H9 (cell line): Measurements from ENCODE around the gene BOLA3. TPM values are rescaled to one million over a fixed set of nuclear protein-coding genes. Genes with fewer than 3 reads are reported as not detected.
A peak's percentile ranks its signal among the peaks of the same experiment; 100 is the strongest.

ENCODE experiments used
- DNase-seq: peaks from one replicate; pipeline ENCODE4 v3.0.0-alpha.2; 2017
- H2AFZ ChIP-seq: one replicate; pipeline ENCODE4 v1.6.1; 2013; ENCODE audit warnings: mild to moderate bottlenecking, low read length, control low read depth, moderate library complexity
- H2AK5ac ChIP-seq: 2 replicates; pipeline ENCODE4 v1.6.1; 2013; ENCODE audit warnings: low read length, control low read depth, mixed read lengths; ENCODE audit not compliant: insufficient read length
- H2BK120ac ChIP-seq: one replicate; pipeline ENCODE4 v1.6.1; 2013; ENCODE audit warnings: low read depth, mild to moderate bottlenecking, low read length, control low read depth, inconsistent platforms; ENCODE audit not compliant: poor library complexity, severe bottlenecking
- H2BK12ac ChIP-seq: 2 replicates; pipeline ENCODE4 v1.6.1; 2013; ENCODE audit warnings: low read length, control low read depth, mixed read lengths, low read depth; ENCODE audit not compliant: insufficient read length
- H2BK15ac ChIP-seq: 2 replicates; pipeline ENCODE4 v1.6.1; 2013; ENCODE audit warnings: low read depth, low read length, control low read depth
- H2BK20ac ChIP-seq: one replicate; pipeline ENCODE4 v1.6.1; 2013; ENCODE audit warnings: low read depth, mild to moderate bottlenecking, low read length, control low read depth, inconsistent platforms; ENCODE audit not compliant: poor library complexity, severe bottlenecking
- H2BK5ac ChIP-seq: 2 replicates; pipeline ENCODE4 v1.6.1; 2013; ENCODE audit warnings: low read length, control low read depth, mixed read lengths; ENCODE audit not compliant: insufficient read length
- H3K14ac ChIP-seq: 2 replicates; pipeline ENCODE4 v1.6.1; 2013; ENCODE audit warnings: low read length, control low read depth; ENCODE audit not compliant: insufficient read depth
- H3K18ac ChIP-seq: 2 replicates; pipeline ENCODE4 v1.6.1; 2013; ENCODE audit warnings: low read depth, mild to moderate bottlenecking, mixed read lengths, low read length, control low read depth; ENCODE audit not compliant: insufficient read length
- H3K23ac ChIP-seq: 2 replicates; pipeline ENCODE4 v1.6.1; 2013; ENCODE audit warnings: low read length, control low read depth, mixed read lengths, low read depth; ENCODE audit not compliant: insufficient read length
- H3K23me2 ChIP-seq: 2 replicates; pipeline ENCODE4 v1.6.1; 2013; ENCODE audit warnings: low read depth, mild to moderate bottlenecking, mixed read lengths, low read length, control low read depth; ENCODE audit not compliant: insufficient read length, poor library complexity, severe bottlenecking
- H3K27ac ChIP-seq: 2 replicates; pipeline ENCODE4 v1.5.1; 2013; ENCODE audit warnings: low read length, control low read depth, mixed read lengths, low read depth; ENCODE audit not compliant: insufficient read length
- H3K27me3 ChIP-seq: 2 replicates; pipeline ENCODE4 v1.6.1; 2013; ENCODE audit warnings: low read length, control low read depth, inconsistent platforms; ENCODE audit not compliant: insufficient read depth
- H3K4ac ChIP-seq: 2 replicates; pipeline ENCODE4 v1.6.1; 2013; ENCODE audit warnings: low read depth, mild to moderate bottlenecking, control low read depth, inconsistent platforms, low read length, moderate library complexity
- H3K4me1 ChIP-seq: 2 replicates; pipeline ENCODE4 v1.6.1; 2013; ENCODE audit warnings: low read length, control low read depth, inconsistent platforms; ENCODE audit not compliant: insufficient read depth
- H3K4me2 ChIP-seq: 2 replicates; pipeline ENCODE4 v1.6.1; 2013; ENCODE audit warnings: low read length, control low read depth, mixed read lengths; ENCODE audit not compliant: insufficient read length, insufficient read depth
- H3K56ac ChIP-seq: 2 replicates; pipeline ENCODE4 v1.6.1; 2013; ENCODE audit warnings: low read depth, mild to moderate bottlenecking, mixed read lengths, low read length, control low read depth; ENCODE audit not compliant: insufficient read length
- H3K79me1 ChIP-seq: 2 replicates; pipeline ENCODE4 v1.6.1; 2013; ENCODE audit warnings: low read depth, mild to moderate bottlenecking, moderate library complexity, low read length, control low read depth, inconsistent platforms; ENCODE audit not compliant: insufficient read depth, poor library complexity, severe bottlenecking
- H3K79me2 ChIP-seq: 2 replicates; pipeline ENCODE4 v1.6.1; 2013; ENCODE audit warnings: low read length, control low read depth, inconsistent platforms; ENCODE audit not compliant: insufficient read depth
- H3K9ac ChIP-seq: 2 replicates; pipeline ENCODE4 v1.6.1; 2013; ENCODE audit warnings: low read length, control low read depth, mixed read lengths; ENCODE audit not compliant: insufficient read length; ENCODE audit errors: extremely low read depth
- H3K9me3 ChIP-seq: one replicate; pipeline ENCODE4 v1.6.1; 2013; ENCODE audit warnings: low read depth, low read length, inconsistent platforms; ENCODE audit not compliant: control insufficient read depth
- H3T11ph ChIP-seq: one replicate; pipeline ENCODE4 v1.6.1; 2013; ENCODE audit warnings: mild to moderate bottlenecking, low read length, control low read depth, inconsistent platforms
- H4K20me1 ChIP-seq: one replicate; pipeline ENCODE4 v1.6.1; 2013; ENCODE audit not compliant: control insufficient read depth, insufficient read length, insufficient read depth
- H4K5ac ChIP-seq: 2 replicates; pipeline ENCODE4 v1.6.1; 2013; ENCODE audit warnings: low read depth, mild to moderate bottlenecking, mixed read lengths, low read length, control low read depth; ENCODE audit not compliant: insufficient read length
- H4K8ac ChIP-seq: replicated peaks from 2 replicates; pipeline ENCODE4 v1.6.1; 2013; ENCODE audit warnings: low read length, control low read depth, mixed read lengths, low read depth; ENCODE audit not compliant: insufficient read length
- H4K91ac ChIP-seq: 2 replicates; pipeline ENCODE4 v1.6.1; 2013; ENCODE audit warnings: low read depth, mild to moderate bottlenecking, moderate library complexity, mixed read lengths, low read length, control low read depth; ENCODE audit not compliant: insufficient read length
- H3K27ac Mint-ChIP-seq, 3 experiments: 2 replicates in 2 of 3; 3 replicates in 1 of 3; pipeline ENCODE4 v1.8.0; 2020 to 2021; ENCODE audit warnings: mixed read lengths in 3 of 3, mild to moderate bottlenecking in 1 of 3, moderate library complexity in 1 of 3
- H3K27me3 Mint-ChIP-seq: 2 replicates; pipeline ENCODE4 v1.8.0; 2021; ENCODE audit warnings: low read depth, mild to moderate bottlenecking, moderate library complexity, mixed read lengths
- H3K36me3 Mint-ChIP-seq, 3 experiments: 2 replicates in 2 of 3; 3 replicates in 1 of 3; pipeline ENCODE4 v1.8.0; 2020 to 2021; ENCODE audit warnings: low read depth in 3 of 3, mixed read lengths in 3 of 3; ENCODE audit not compliant: insufficient read depth in 1 of 3
- H3K4me1 Mint-ChIP-seq, 2 experiments: 2 replicates each; pipeline ENCODE4 v1.8.0; 2020; ENCODE audit warnings: mixed read lengths in 2 of 2
- H3K4me3 Mint-ChIP-seq, 2 experiments: 2 replicates in 1 of 2; 3 replicates in 1 of 2; pipeline ENCODE4 v1.8.0; 2020 to 2021; ENCODE audit warnings: mild to moderate bottlenecking in 2 of 2, mixed read lengths in 2 of 2, moderate library complexity in 1 of 2
- H3K9me3 Mint-ChIP-seq, 2 experiments: 2 replicates in 1 of 2; 3 replicates in 1 of 2; pipeline ENCODE4 v1.8.0; 2020; ENCODE audit warnings: mild to moderate bottlenecking in 2 of 2, mixed read lengths in 2 of 2, moderate library complexity in 1 of 2
- WGBS: extraction: QIAGEN DNeasy Blood & Tissue Kit; methylation state at CpG from one replicate; pipeline ENCODE4 v1.1.7; 2013; ENCODE audit warnings: missing lambda C conversion rate, low lambda C conversion rate, mixed read lengths; ENCODE audit not compliant: insufficient read length; ENCODE audit errors: extremely low coverage; 5-methylcytosine and 5-hydroxymethylcytosine counted together
- total RNA-seq: library from RNA; stranded (reverse); gene quantifications from 2 replicates; pipeline ENCODE4 v1.2.1, GENCODE V29; 2021
- TF ChIP-seq, protein P1 (sequence below): fragments of 200-600 bp; sonication (generic); conservative IDR thresholded peaks from 3 replicates; pipeline ENCODE4 v1.8.0; 2021; ENCODE audit warnings: antibody characterized with exemption, mild to moderate bottlenecking

BOLA3 gene
- total RNA-seq, 1 experiment from 2014 or later, result 45.0 TPM

GRCh38 chr2:74197049-74197448, 49.3 kb upstream of the BOLA3 start:
- Histone ChIP-seq H4K91ac (no peak overlapping the region), H2AFZ (no peak overlapping the region), H2BK20ac (no peak overlapping the region), H2BK120ac (no peak overlapping the region), H3K27ac (no peak overlapping the region), H3K9me3 (no peaks in the 10 kb centered on the region), H3K9ac (no peak overlapping the region), H3K23ac (no peak overlapping the region), H4K20me1 (no peaks in the 10 kb centered on the region), H3K79me1 (no peaks in the 10 kb centered on the region), H3K56ac (no peak overlapping the region), H3K23me2 (peaks cover 5% of the 10 kb centered on the region), H3K18ac (no peak overlapping the region), H2BK5ac (no peak overlapping the region), H2AK5ac (no peak overlapping the region), H4K8ac (no peak overlapping the region), H3T11ph (no peak overlapping the region), H2BK15ac (no peak overlapping the region), H3K4me2 (no peak overlapping the region), H3K14ac (no peak overlapping the region), H4K5ac (no peak overlapping the region), H3K4ac (no peak overlapping the region), H3K4me1 (peaks cover 5% of the 10 kb centered on the region; the same call in 1 of the 2 replicates), H2BK12ac (no peak overlapping the region), H3K79me2 (peaks cover 26% of the 10 kb centered on the region), H3K27me3 (no peaks in the 10 kb centered on the region)
- DNase-seq, result no peak
- peaks cover 22 to 25% (median 24%) of the 10 kb centered on the region in 3 experiments for H3K36me3 Mint-ChIP-seq
- no CpG with 5 or more reads among the region's 4 CpGs for WGBS
- TF ChIP-seq, protein P1, sequence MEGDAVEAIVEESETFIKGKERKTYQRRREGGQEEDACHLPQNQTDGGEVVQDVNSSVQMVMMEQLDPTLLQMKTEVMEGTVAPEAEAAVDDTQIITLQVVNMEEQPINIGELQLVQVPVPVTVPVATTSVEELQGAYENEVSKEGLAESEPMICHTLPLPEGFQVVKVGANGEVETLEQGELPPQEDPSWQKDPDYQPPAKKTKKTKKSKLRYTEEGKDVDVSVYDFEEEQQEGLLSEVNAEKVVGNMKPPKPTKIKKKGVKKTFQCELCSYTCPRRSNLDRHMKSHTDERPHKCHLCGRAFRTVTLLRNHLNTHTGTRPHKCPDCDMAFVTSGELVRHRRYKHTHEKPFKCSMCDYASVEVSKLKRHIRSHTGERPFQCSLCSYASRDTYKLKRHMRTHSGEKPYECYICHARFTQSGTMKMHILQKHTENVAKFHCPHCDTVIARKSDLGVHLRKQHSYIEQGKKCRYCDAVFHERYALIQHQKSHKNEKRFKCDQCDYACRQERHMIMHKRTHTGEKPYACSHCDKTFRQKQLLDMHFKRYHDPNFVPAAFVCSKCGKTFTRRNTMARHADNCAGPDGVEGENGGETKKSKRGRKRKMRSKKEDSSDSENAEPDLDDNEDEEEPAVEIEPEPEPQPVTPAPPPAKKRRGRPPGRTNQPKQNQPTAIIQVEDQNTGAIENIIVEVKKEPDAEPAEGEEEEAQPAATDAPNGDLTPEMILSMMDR, result no peak
- H3K9me3 Mint-ChIP-seq, result peaks cover 2 to 3% of the 10 kb centered on the region in 2 experiments; a peak in 4 of 5 replicates
- H3K4me1 Mint-ChIP-seq, result peaks cover 25 to 36% of the 10 kb centered on the region in 2 experiments
- peaks cover 6% of the 10 kb centered on the region for H3K27me3 Mint-ChIP-seq
- H3K4me3 Mint-ChIP-seq, result peak overlapping the region in 1 of 2 experiments; percentile 18; a peak in 1 of 5 replicates
- H3K27ac Mint-ChIP-seq, result no peak overlapping the region
